Tibial nerve (tissue), 4 donors: ENCODE data around the gene PRKCE. TPM values are rescaled to one million over a fixed set of nuclear protein-coding genes. Genes with fewer than 3 reads are reported as not detected.
"Not testable (repeated sequence)": the region's sequence is repeated elsewhere in the genome, so short reads cannot be mapped to it uniquely, and the experiment has no call there.

Experiments used
- DNase-seq, 2 donors: peaks; one replicate each; pipeline ENCODE4 v3.0.0-alpha.2; 2019; ENCODE audit warnings: low spot score in 2 of 2
- H3K27ac ChIP-seq, 4 donors: fragments of 200-600 bp; sonication (generic) in 3 of 4; one replicate each; pipeline ENCODE4 v1.5.1; 2017 to 2019; ENCODE audit warnings: mild to moderate bottlenecking in 1 of 4
- H3K27me3 ChIP-seq, 2 donors: fragments of 200-600 bp; sonication (generic) in 1 of 2; one replicate each; pipeline versions ENCODE4 v1.5.1 to v1.6.0; 2017 to 2019
- H3K36me3 ChIP-seq, 3 donors: fragments of 200-600 bp; sonication (generic); one replicate each; pipeline ENCODE4 v1.5.1; 2018 to 2019
- H3K4me1 ChIP-seq, 4 donors: fragments of 200-600 bp; sonication (generic) in 3 of 4; one replicate each; pipeline ENCODE4 v1.5.1; 2017 to 2019
- H3K4me3 ChIP-seq, 4 donors: fragments of 200-600 bp; sonication (generic) in 3 of 4; one replicate each; pipeline ENCODE4 v1.5.1; 2017 to 2019; ENCODE audit warnings: mild to moderate bottlenecking in 1 of 4, moderate library complexity in 1 of 4
- H3K9me3 ChIP-seq, 4 donors: fragments of 200-600 bp; sonication (generic) in 3 of 4; one replicate each; pipeline ENCODE4 v1.5.1; 2017 to 2019
- CTCF ChIP-seq, 5 experiments: fragments of 200-600 bp in 3 of 5; fragments of 450-650 bp in 2 of 5; sonication (generic) in 3 of 5; IDR thresholded peaks; one replicate each; pipeline ENCODE4 v1.5.1; 2016 to 2019; ENCODE audit warnings: antibody characterized with exemption in 5 of 5, mild to moderate bottlenecking in 3 of 5, moderate library complexity in 2 of 5
- EP300 ChIP-seq, 2 donors: sonication (generic); formaldehyde crosslinking; IDR thresholded peaks; one replicate each; pipeline ENCODE4 v1.6.1; 2017; ENCODE audit warnings: antibody characterized with exemption in 2 of 2, mild to moderate bottlenecking in 1 of 2
- POLR2A ChIP-seq, 2 donors: fragments of 450-650 bp; IDR thresholded peaks; one replicate each; pipeline ENCODE4 v1.6.1; 2017; ENCODE audit warnings: antibody characterized with exemption in 2 of 2, mild to moderate bottlenecking in 2 of 2, moderate library complexity in 2 of 2
- WGBS, 2 donors: methylation state at CpG; one replicate each; pipeline ENCODE4 v1.1.5; 2018; 5-methylcytosine and 5-hydroxymethylcytosine counted together
- total RNA-seq, 4 donors: library from RNA; depleted of rRNA; stranded (reverse); fragments of >200 nt; gene quantifications; one replicate each; pipeline ENCODE4 v1.1.0, GENCODE V29; 2016

Gene PRKCE
- total RNA-seq, 4 donors from 2014 or later: 14.4 to 22.4 (median 17.9) TPM

DNA sequence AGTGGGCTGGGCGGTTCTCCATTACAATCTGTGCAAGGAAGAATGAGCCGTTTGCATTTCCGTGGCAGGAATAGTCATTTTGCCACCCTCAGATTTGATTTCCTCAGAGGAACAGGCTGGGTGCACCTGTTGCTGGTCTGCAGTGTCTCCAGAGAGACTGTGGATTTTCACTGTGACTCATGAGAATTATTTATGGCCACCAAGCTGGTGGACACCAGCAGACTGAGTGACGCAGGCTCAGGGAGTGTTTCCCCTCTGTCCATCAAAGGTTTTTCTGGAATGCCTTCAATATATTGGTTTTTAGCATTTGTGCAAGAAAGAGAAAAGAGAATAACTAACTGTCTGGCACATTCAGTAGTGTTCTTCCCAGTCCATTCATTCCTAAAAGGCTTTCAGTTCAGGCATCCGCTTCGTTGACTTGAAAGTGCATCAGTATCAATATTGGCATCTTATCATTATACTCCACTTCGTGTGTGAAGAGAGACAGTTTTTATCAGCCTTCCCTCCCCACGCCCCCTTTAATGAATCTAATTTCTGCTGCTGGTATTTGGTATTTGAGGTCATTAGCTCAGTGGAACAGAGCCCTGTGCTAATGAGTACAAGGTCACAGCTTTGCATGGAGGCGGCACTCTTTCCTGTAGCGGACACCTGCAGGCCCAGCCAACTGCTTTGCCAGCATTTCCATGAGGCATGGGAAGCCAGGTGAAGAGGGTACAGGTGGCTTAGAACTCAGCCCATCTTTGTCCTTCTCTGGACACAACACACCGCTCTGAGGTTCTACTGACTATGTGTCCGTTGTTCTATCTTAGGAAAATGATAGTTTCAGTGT, 39.9 kb downstream of the PRKCE start:
- Histone ChIP-seq H3K27me3 (no peaks in the 10 kb centered on the region), H3K4me3 (no peak overlapping the region), H3K27ac (no peak overlapping the region), H3K36me3 (no peaks in the 10 kb centered on the region), H3K4me1 (peaks cover 0 to 54% (median 21%) of the 10 kb centered on the region in 4 donors), H3K9me3 (no peaks in the 10 kb centered on the region)
- DNase-seq: no peak
- TF ChIP-seq EP300 (IDR thresholded peaks at IDR 0.05) (no peak), CTCF (IDR thresholded peaks at IDR 0.05) (no peak), POLR2A (IDR thresholded peaks at IDR 0.05) (no peak)
- WGBS, 2 donors: 75 to 76% methylated on average over 12 of the region's 12 CpGs

DNA sequence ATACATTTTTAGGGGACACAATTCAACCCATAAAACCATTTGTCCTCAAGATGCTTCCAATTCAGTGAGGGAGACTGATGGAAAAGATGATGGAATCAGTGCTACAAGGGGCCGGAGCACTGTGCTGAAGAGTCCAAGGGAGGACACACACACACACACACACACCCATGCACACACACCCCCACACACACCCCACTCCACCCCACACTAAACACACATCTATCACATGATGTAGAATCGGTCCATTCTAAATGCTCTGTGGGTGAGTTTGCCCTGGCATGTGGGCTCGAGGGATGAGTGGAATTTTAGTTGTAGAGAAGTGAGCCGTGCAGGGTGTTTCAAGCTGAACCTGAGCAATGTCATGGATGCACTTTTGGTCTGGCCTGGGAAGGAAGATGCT, 41.1 kb downstream of the PRKCE start:
- no peak for DNase-seq
- 84 to 88% methylated on average over 4 of the region's 4 CpGs for WGBS, 2 donors
- no peaks in the 10 kb centered on the region for H3K36me3 ChIP-seq
- no peak for TF ChIP-seq CTCF (IDR thresholded peaks at IDR 0.05)
- no peak for TF ChIP-seq POLR2A (IDR thresholded peaks at IDR 0.05)
- TF ChIP-seq EP300 (IDR thresholded peaks at IDR 0.05): no peak
- H3K27ac ChIP-seq: no peak overlapping the region
- peaks cover 0 to 63% (median 21%) of the 10 kb centered on the region in 4 donors for H3K4me1 ChIP-seq
- H3K9me3 ChIP-seq: no peaks in the 10 kb centered on the region
- no peaks in the 10 kb centered on the region for H3K27me3 ChIP-seq
- H3K4me3 ChIP-seq: no peak overlapping the region

DNA sequence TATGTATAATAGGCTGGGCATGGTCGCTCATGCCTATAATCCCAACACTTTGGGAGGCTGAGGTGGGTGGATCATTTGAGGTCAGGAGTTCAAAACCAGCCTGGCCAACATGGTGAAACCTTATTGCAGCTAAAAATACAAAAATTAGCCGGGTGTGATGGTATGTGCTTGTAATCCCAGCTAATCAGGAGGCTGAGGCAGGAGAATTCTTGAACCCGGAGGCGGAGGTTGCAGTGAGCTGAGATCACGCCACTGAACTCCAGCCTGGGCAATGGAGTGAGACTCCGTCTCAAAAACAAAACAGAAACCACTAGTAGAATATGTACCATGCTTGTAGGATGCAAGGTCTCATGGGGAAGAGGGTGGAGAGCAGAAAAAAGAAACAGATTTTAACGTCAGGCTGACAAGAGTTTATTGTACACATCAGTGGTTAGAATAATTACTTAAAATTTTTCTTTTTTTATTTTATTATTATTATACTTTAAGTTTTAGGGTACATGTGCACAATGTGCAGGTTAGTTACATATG, 44.1 kb downstream of the PRKCE start:
- not testable (repeated sequence) for H3K4me3 ChIP-seq, DNase-seq, H3K36me3 ChIP-seq, H3K9me3 ChIP-seq, H3K27me3 ChIP-seq, H3K27ac ChIP-seq
- WGBS, 2 donors: 68 to 74% methylated on average over 7 of the region's 7 CpGs
- peaks cover 0 to 54% (median 5%) of the 10 kb centered on the region in 4 donors for H3K4me1 ChIP-seq

DNA sequence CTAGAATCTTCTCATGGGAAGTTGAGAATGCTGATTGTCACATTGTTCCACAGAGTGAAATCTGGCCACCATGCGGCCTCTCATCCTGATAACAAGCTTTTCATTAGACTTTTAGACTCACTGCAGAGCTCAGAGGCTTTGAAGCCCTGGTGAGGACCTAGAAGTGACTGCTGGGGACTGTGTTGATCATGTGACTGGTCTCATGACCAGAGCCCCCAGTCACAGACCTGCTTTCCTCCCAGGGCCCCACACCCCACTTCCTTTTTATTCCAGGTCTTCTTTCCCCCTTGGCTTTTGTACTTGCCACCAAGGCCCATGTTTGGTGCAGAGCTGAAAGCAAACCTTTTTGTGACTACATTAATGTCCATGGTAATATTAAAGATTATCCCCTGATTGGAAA, 45.2 kb downstream of the PRKCE start:
- H3K4me3 ChIP-seq: no peak overlapping the region
- H3K4me1 ChIP-seq: peaks cover 0 to 42% (median 2%) of the 10 kb centered on the region in 4 donors
- H3K36me3 ChIP-seq: no peaks in the 10 kb centered on the region
- 95 to 100% methylated on average over 1 of the region's 1 CpG for WGBS, 2 donors
- TF ChIP-seq POLR2A (IDR thresholded peaks at IDR 0.05): no peak
- no peak for TF ChIP-seq EP300 (IDR thresholded peaks at IDR 0.05)
- no peaks in the 10 kb centered on the region for H3K9me3 ChIP-seq
- no peak for DNase-seq
- no peak overlapping the region for H3K27ac ChIP-seq
- no peaks in the 10 kb centered on the region for H3K27me3 ChIP-seq

DNA sequence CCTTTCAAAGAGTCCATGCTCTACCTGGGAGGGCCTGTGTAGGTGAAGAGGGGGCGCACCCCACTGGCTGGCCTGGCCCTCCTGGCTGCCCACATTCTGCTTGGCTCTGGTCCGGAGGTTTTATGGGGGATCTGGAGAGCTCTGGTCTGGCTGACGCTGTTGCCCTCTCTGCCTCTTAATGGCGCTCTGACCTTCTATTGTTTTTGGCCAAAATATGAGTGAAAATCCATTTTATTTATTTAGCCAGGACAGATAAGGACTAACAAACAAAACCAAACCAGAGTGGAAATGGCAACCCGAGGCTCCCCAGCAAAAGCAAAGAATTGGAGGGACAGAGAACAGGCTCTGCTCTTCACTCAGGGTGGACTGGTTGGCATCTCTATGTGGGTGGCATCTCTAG, 45.7 kb downstream of the PRKCE start:
- no peaks in the 10 kb centered on the region for H3K27me3 ChIP-seq
- TF ChIP-seq CTCF (IDR thresholded peaks at IDR 0.05) (no peak), POLR2A (IDR thresholded peaks at IDR 0.05) (no peak), EP300 (IDR thresholded peaks at IDR 0.05) (no peak)
- H3K4me1 ChIP-seq: peaks cover 0 to 37% (median 2%) of the 10 kb centered on the region in 4 donors
- 87% methylated on average over 5 of the region's 5 CpGs for WGBS, 2 donors
- no peak overlapping the region for H3K4me3 ChIP-seq
- H3K9me3 ChIP-seq: no peaks in the 10 kb centered on the region
- no peaks in the 10 kb centered on the region for H3K36me3 ChIP-seq
- H3K27ac ChIP-seq: no peak overlapping the region
- no peak for DNase-seq

DNA sequence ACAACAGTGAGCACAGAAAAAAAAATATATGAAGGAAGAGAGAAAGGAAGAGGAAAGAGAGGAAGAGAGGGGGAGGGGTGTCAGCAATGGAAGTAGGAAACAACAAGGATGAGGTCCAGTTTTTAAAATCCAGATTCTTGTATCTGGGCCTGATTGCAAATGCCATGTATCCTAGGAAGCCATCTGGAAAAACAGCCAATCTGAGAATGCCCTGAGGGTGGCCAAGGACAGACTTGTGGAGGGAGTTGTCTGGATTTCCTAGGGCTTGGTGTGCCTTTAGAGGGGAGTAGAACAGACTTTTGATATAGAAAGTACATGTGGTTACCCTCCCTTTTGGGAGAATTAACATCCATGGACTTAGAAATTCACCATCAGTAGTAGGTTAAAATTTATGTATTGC, 47.1 kb downstream of the PRKCE start:
- peaks cover 0 to 35% (median 2%) of the 10 kb centered on the region in 4 donors for H3K4me1 ChIP-seq
- H3K27me3 ChIP-seq: no peaks in the 10 kb centered on the region
- no peak for TF ChIP-seq EP300 (IDR thresholded peaks at IDR 0.05)
- no peak for TF ChIP-seq CTCF (IDR thresholded peaks at IDR 0.05)
- TF ChIP-seq POLR2A (IDR thresholded peaks at IDR 0.05): no peak
- no peak overlapping the region for H3K27ac ChIP-seq
- H3K36me3 ChIP-seq: no peaks in the 10 kb centered on the region
- no peaks in the 10 kb centered on the region for H3K9me3 ChIP-seq
- no peak overlapping the region for H3K4me3 ChIP-seq
- no peak for DNase-seq
